Thymus (tissue), 11 donors: Measurements from ENCODE around the gene FAM149A. TPM values are rescaled to one million over a fixed set of nuclear protein-coding genes. Genes with fewer than 3 reads are reported as not detected.

Experiments used
- DNase-seq, 9 donors: peaks; one replicate each; pipeline ENCODE4 v3.0.0-alpha.2; 2013; ENCODE audit warnings: low spot score in 9 of 9, low read depth in 6 of 9, missing footprints in 1 of 9
- H3K27ac ChIP-seq, 2 donors: one replicate each; pipeline ENCODE4 v1.5.1; 2013; ENCODE audit warnings: control low read depth in 1 of 2, low read depth in 1 of 2, low read length in 1 of 2, mild to moderate bottlenecking in 1 of 2, moderate library complexity in 1 of 2
- H3K27me3 ChIP-seq, 2 donors: one replicate each; pipeline ENCODE4 v1.5.1; 2013; ENCODE audit warnings: low read length in 1 of 2; ENCODE audit not compliant: control insufficient read depth in 2 of 2, insufficient read depth in 1 of 2
- H3K36me3 ChIP-seq, 2 donors: one replicate each; pipeline ENCODE4 v1.5.1; 2013; ENCODE audit warnings: low read length in 1 of 2, mild to moderate bottlenecking in 1 of 2, moderate library complexity in 1 of 2; ENCODE audit not compliant: control insufficient read depth in 2 of 2, insufficient read depth in 2 of 2
- H3K4me1 ChIP-seq, 2 donors: one replicate each; pipeline ENCODE4 v1.5.1; 2013; ENCODE audit warnings: low read length in 2 of 2; ENCODE audit not compliant: control insufficient read depth in 2 of 2, insufficient read depth in 2 of 2
- H3K4me3 ChIP-seq, 2 donors: one replicate each; pipeline ENCODE4 v1.5.1; 2013; ENCODE audit warnings: low read length in 2 of 2, control low read depth in 1 of 2, mild to moderate bottlenecking in 1 of 2
- H3K9me3 ChIP-seq, 2 donors: one replicate each; pipeline ENCODE4 v1.5.1; 2013; ENCODE audit warnings: low read length in 1 of 2, mild to moderate bottlenecking in 1 of 2; ENCODE audit not compliant: control insufficient read depth in 2 of 2, insufficient read depth in 1 of 2
- WGBS: extraction: QIAGEN DNeasy Blood & Tissue Kit; methylation state at CpG from one replicate; pipeline ENCODE4 v1.1.7; 2013; 5-methylcytosine and 5-hydroxymethylcytosine counted together
- polyA plus RNA-seq: library from polyadenylated mRNA; stranded (reverse); fragments of 200-250 nt; gene quantifications from one replicate; pipeline ENCODE4 v1.2.3, GENCODE V29; 2013
- total RNA-seq: library from RNA; stranded (reverse); fragments of 120-200 nt; gene quantifications from one replicate; pipeline ENCODE4 v1.2.4, GENCODE V29; 2013
- donor health status: healthy.

The FAM149A gene
- total and polyA plus RNA-seq, 2 donors, result 1.9 to 3.8 TPM

GRCh38 chr4:186221624-186222023, 117.1 kb downstream of the FAM149A start:
- WGBS, result 100% methylated on average over 1 of the region's 1 CpG
- Histone ChIP-seq H3K27me3 (no peaks in the 10 kb centered on the region), H3K36me3 (no peaks in the 10 kb centered on the region), H3K27ac (no peak overlapping the region), H3K4me3 (no peak overlapping the region), H3K4me1 (no peaks in the 10 kb centered on the region), H3K9me3 (peaks cover 1 to 7% of the 10 kb centered on the region in 2 donors)
- no peak for DNase-seq

Other genes with a start within 250 kb of the FAM149A start
- 2.6 TPM for gene TLR3, start 35.5 kb upstream of the FAM149A start, total RNA-seq
- gene TLR3, start 35.5 kb upstream of the FAM149A start, polyA plus RNA-seq, result 1.7 TPM
- gene CYP4V2, start 86.9 kb downstream of the FAM149A start, total RNA-seq, result 5.9 TPM
- 28.2 TPM for gene CYP4V2, start 86.9 kb downstream of the FAM149A start, polyA plus RNA-seq
- 0.33 TPM for gene KLKB1, start 122.8 kb downstream of the FAM149A start, total RNA-seq
- 2.3 TPM for gene KLKB1, start 122.8 kb downstream of the FAM149A start, polyA plus RNA-seq
- gene F11, start 161.5 kb downstream of the FAM149A start, total RNA-seq, result not detected
- gene F11, start 161.5 kb downstream of the FAM149A start, polyA plus RNA-seq, result not detected